NT2/D1 (cell line): ENCODE data around the gene CRYBG1.
"Not testable (repeated sequence)": the region's sequence is repeated elsewhere in the genome, so short reads cannot be mapped to it uniquely, and the experiment has no call there.

Source experiments
- DNase-seq: peaks from one replicate; pipeline ENCODE4 v3.0.0-alpha.2; 2011; ENCODE audit warnings: low read depth, low spot score
- H3K27me3 ChIP-seq: 2 replicates; pipeline ENCODE4 v1.6.0; 2011; ENCODE audit warnings: mild to moderate bottlenecking; ENCODE audit not compliant: insufficient read length, insufficient read depth
- H3K36me3 ChIP-seq: 2 replicates; pipeline ENCODE4 v1.6.1; 2011; ENCODE audit warnings: mild to moderate bottlenecking, low read length, mixed read lengths; ENCODE audit not compliant: insufficient read depth, insufficient read length
- H3K4me1 ChIP-seq: 2 replicates; pipeline ENCODE4 v1.5.1; 2011; ENCODE audit not compliant: insufficient read depth, insufficient read length
- H3K4me3 ChIP-seq: 2 replicates; pipeline ENCODE4 v1.5.1; 2011; ENCODE audit warnings: low read depth; ENCODE audit not compliant: insufficient read length
- H3K9ac ChIP-seq: 2 replicates; pipeline ENCODE4 v1.6.0; 2011; ENCODE audit warnings: low read depth; ENCODE audit not compliant: insufficient read length
- H3K9me3 ChIP-seq: 2 replicates; pipeline ENCODE4 v1.5.1; 2011; ENCODE audit warnings: mild to moderate bottlenecking, low read length; ENCODE audit not compliant: insufficient read depth
- SUZ12 ChIP-seq: IDR thresholded peaks from 2 replicates; pipeline ENCODE4 v1.6.1; 2011; ENCODE audit not compliant: insufficient read length, insufficient read depth; ENCODE audit errors: extremely low read depth
- YY1 ChIP-seq: IDR thresholded peaks from 2 replicates; pipeline ENCODE4 v1.6.1; 2011; ENCODE audit not compliant: insufficient read length, insufficient read depth
- ZNF274 ChIP-seq: IDR thresholded peaks from 2 replicates; pipeline ENCODE4 v1.6.1; 2011; ENCODE audit warnings: mild to moderate bottlenecking, low read depth, low read length

CRYBG1 gene

DNA sequence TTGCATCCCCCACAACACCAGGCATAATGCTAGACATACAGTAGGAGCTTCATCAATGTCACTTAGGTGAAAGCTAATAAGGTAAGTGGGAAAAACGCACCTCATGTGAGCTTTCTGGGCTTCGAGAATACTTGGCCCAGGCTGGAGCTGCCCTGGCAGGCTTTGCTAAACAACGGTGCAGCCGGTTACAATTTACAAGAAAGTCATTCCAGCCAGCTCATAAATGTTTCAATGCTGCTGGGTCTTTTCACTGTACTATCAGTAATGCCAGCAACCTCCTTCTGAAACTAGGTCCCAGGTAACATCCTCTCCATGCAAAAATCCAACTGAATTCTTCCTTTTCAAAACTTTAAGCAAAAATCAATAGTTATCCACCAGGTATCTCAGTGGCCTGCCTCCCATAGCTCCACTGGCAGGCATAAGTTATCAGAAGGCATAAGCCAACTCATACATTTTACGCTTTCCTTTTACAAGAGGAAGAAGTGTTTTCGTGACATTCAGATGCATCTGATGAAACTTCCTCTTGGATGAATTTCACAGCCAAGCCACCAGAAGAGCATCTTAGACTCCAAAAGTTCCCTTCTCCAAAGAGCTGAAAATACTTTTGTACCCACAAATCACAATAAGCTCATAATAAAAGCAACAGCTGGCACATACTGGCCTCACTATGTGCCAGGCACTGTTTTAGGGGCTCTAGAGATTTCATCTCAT, 212.5 kb downstream of the CRYBG1 start:
- no peaks in the 10 kb centered on the region for H3K9me3 ChIP-seq
- no peak overlapping the region for H3K4me3 ChIP-seq
- TF ChIP-seq SUZ12: no peak
- H3K4me1 ChIP-seq: peaks cover 2% of the 10 kb centered on the region
- peaks cover 24% of the 10 kb centered on the region for H3K36me3 ChIP-seq
- H3K27me3 ChIP-seq: no peaks in the 10 kb centered on the region
- no peak overlapping the region for H3K9ac ChIP-seq
- DNase-seq: no peak

DNA sequence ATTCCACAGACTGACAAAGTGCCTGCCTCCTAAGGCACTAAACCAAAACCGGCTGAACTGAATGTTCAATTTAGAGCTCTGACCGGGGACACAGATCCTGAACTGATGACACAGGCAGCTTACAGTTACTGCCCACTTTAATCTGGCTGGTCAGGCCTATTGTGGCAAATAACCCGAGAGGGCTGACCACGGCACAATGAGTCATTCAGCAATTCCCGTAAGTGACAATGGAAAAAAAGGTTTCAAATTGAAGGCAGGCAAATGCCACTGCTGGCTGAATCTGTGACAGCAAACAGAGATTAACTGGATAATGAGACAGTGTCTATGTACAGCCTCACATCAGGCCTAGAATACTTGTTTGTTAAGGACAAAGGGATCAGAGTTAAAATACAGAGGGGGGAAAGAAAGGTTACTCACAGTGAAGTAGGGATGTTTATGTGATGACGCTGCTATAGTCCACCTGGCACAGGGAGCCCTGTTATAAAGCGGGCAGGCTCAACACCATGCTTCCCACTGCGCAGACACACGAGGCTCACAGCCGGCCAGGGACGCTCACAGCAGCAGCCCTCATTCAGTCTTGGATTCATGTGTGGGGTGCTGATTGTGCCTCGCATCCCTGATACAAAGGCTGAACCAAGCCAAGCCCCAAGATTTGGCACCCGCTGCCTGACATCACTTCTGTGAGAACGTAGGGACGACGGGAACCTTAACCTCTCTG, 214.4 kb downstream of the CRYBG1 start:
- H3K9ac ChIP-seq: no peak overlapping the region
- H3K27me3 ChIP-seq: no peaks in the 10 kb centered on the region
- no peak for DNase-seq
- no peak for TF ChIP-seq SUZ12
- no peak for TF ChIP-seq ZNF274
- no peak for TF ChIP-seq YY1
- H3K36me3 ChIP-seq: peaks cover 24% of the 10 kb centered on the region
- H3K9me3 ChIP-seq: no peaks in the 10 kb centered on the region
- H3K4me3 ChIP-seq: no peak overlapping the region
- peaks cover 2% of the 10 kb centered on the region for H3K4me1 ChIP-seq

DNA sequence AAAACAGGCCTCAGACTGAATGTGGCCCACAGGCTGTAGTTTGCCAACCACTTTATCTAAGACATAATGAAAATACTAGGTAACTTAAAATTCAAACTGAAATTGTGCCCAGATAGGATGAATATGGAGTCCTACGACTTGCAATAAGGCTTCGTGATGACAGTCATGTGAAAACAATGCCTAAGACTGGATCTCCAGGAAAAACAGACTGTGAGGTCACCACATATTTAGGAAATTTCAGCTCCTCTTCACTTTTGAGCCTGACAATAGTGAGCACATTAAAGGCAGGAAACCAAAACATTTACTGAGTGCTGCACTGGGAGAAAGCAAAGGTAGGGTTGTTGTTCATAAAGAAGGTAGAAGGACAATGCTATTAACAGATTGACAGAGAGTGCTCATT, 218.8 kb downstream of the CRYBG1 start:
- H3K9ac ChIP-seq: no peak overlapping the region
- peaks cover 20% of the 10 kb centered on the region for H3K36me3 ChIP-seq
- H3K4me3 ChIP-seq: no peak overlapping the region
- H3K27me3 ChIP-seq: no peaks in the 10 kb centered on the region
- peaks cover 2% of the 10 kb centered on the region for H3K4me1 ChIP-seq
- no peak for DNase-seq
- no peaks in the 10 kb centered on the region for H3K9me3 ChIP-seq
- TF ChIP-seq ZNF274: no peak

DNA sequence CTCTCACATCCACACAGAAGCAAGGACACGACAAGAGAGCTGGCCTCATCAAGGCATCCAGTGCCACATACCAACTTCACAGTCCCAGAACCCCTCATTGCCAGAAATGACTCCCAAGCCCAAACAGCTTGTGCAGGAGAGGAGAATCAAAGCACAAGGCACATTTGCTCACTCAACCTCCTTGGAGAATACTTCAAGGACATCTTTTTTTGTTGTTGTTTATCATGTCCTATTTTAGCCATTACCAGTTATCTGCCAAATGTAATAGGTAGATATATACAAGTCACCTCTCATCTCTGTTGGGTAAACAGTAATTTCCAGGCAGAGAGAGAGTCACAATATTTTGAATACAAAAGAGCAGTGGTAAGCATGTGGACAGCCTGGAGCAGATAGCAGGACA, 221.0 kb downstream of the CRYBG1 start:
- Histone ChIP-seq H3K9ac (no peak overlapping the region), H3K36me3 (peaks cover 20% of the 10 kb centered on the region), H3K27me3 (no peaks in the 10 kb centered on the region), H3K4me1 (no peaks in the 10 kb centered on the region), H3K9me3 (no peaks in the 10 kb centered on the region), H3K4me3 (no peak overlapping the region)
- TF ChIP-seq SUZ12 (no peak), YY1 (no peak), ZNF274 (no peak)
- DNase-seq: no peak

DNA sequence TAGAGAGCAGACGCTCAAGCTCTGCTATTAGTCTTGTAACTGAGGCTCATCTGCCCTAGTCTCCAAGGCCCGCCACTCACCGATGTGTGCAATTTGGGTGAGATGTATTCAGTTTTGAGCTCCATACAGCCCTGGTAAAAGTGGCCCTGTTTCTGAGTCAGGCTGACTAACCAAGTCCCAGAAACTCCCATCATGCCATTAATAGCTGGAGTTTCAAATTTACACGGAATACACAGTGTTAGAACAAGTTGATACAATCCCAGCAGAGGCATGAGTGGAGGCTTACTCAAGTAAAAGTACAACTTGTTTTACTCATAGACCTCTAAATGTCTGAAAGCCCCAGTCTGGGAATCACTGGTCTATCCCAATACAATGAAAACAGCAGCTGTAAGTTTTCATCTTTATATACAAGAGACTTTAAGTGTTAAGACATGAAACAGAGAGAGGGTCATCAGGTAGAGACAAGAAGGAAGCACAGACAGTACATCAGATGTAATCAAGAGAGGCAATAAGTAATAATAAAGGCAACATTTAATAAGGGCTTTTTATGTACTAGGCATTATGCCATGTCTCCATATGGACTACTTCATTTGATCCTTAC, 226.4 kb downstream of the CRYBG1 start:
- no peaks in the 10 kb centered on the region for H3K9me3 ChIP-seq
- no peak overlapping the region for H3K9ac ChIP-seq
- no peaks in the 10 kb centered on the region for H3K27me3 ChIP-seq
- H3K4me3 ChIP-seq: no peak overlapping the region
- H3K4me1 ChIP-seq: no peaks in the 10 kb centered on the region
- TF ChIP-seq YY1 (no peak), SUZ12 (no peak), ZNF274 (no peak)
- peaks cover 27% of the 10 kb centered on the region for H3K36me3 ChIP-seq
- DNase-seq: no peak

DNA sequence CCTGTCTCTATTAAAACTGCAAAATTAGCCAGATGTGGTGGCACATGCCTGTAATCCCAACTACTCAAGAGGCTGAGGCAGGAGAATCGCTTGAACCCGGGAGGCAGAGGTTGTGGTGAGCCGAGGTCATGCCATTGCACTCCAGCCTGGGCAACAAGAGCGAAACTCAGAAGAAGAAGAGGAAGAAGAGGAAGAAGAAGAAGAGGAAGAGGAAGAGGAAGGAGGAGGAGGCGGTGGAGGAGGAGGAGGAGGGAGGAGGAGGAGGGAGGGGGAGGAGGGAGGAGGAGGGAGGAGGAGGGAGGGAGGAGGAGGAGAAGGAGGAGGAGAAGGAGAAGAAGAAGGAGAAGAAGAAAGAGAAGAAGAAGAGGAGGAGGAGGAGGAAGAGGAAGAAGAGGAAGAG, 228.4 kb downstream of the CRYBG1 start:
- not testable (repeated sequence) for H3K4me1 ChIP-seq, H3K27me3 ChIP-seq, H3K9ac ChIP-seq, H3K9me3 ChIP-seq, H3K4me3 ChIP-seq, DNase-seq
- peaks cover 14% of the 10 kb centered on the region for H3K36me3 ChIP-seq

DNA sequence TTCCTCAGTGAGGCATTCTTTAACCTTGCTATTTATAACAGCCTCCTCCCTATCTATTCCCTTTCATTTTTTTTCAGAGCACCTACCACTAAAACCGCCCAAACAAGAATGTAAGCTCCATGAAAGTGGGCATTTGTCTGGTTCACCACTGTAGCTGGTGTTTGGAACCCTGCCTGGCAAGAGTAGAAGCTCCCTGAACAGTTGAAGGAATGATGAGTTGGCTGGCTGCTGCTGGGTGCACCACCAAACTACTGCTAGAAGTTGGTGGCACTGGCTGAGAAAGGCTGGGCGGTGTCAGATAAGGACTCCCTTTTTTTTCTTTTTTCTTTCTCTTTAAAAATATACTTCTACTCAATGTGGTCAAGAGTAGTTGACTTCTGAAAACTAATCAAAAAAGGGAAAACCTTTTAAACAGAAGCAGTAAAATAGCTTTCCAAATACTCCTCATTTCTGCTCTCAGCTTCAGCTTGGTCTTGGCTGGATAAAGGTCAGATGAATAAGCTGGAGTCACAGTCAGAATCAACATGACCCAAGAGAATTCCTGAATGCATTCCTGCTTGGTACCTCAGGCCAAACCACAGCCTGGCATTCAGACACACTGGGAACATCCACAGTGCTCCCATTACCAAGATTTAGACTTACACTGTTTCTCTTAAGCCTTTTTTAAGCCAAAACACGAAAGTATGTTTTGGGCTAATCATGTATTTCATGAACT, 230.8 kb downstream of the CRYBG1 start:
- H3K4me1 ChIP-seq: no peaks in the 10 kb centered on the region
- TF ChIP-seq ZNF274: no peak
- no peak overlapping the region for H3K9ac ChIP-seq
- no peak for DNase-seq
- no peak overlapping the region for H3K4me3 ChIP-seq
- no peaks in the 10 kb centered on the region for H3K27me3 ChIP-seq
- H3K36me3 ChIP-seq: peaks cover 7% of the 10 kb centered on the region
- no peaks in the 10 kb centered on the region for H3K9me3 ChIP-seq
